GM04503 (cell line): ENCODE measurements around the gene CECR2.
"Not testable (repeated sequence)": the region's sequence is repeated elsewhere in the genome, so short reads cannot be mapped to it uniquely, and the experiment has no call there.

ENCODE experiments used
- DNase-seq: peaks from one replicate; pipeline ENCODE4 v3.0.0-alpha.2; 2012; ENCODE audit warnings: low read depth

CECR2 gene

DNA sequence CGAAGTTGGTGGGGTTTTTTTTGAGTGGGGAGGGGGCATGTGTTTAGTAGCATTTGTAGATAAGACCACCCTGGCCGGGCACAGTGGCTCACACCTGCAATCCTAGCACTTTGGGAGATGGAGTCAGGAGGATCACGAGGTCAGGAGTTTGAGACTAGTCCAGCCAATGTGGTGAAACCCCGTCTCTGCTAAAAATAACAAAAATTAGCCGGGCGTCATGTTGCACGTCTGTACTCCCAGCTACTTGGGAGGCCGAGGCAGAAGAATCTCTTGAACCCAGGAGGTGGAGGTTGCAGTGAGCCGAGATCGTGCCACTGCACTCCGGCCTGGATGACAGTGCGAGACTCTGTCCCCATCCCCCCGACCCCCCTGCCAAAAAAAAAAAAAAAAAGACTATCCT lies 34.6 kb downstream of the CECR2 start:
- no peak for DNase-seq

DNA sequence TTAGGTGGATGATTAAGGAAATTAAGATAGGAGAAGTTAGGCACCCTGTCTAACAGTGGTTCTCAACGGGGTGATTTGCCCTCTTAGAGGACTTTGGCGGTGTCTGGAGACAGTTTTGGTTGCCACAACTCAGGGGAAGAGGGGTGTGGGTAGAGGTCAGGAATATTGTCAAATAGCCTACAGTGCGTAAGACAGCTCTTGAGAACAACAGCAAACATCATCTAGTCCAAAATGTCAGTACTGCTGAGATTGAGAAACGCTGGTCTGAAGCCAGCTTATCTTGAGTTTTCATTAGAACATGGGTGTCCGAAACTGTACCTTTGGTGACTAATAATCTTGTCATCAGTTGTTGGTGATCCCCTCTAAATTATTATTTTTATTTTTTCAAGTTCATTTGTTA lies 38.4 kb downstream of the CECR2 start:
- no peak for DNase-seq

DNA sequence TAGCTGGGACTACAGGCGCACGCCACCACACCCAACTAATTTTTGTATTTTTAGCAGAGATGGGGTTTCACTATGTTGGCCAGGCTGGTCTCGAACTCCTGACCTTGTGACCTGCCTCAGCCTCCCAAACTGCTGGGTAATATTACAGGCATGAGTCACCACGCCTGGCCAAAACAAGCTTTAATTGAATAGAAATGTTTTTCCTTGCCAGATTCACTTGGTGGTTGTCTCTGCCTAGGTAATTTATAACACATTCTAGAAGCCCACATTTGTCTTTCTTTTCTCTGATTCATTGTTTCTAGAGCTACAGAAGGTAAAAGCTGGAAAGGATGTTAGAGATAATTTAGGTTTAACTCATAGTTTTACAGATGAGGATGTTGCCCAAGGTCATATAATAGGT lies 41.3 kb downstream of the CECR2 start:
- DNase-seq, result no peak

DNA sequence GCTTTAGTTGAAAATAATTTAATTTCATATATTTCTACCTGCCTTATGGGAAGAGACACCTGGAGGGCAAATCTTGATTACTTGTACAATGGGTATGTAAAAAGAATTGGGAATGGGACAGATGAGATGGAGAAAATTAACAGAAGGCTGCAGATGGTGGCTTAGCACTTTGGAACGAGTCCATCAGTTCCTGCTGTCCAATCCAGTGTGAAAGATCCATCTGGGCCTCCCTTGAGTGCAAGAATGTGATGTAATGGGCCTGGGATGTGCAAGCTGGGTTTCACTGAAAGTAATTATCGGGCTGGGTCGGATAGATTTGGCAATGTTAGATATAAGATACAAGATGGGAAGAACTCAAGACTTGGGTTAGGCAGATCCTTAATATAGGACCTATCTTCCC lies 42.0 kb downstream of the CECR2 start:
- no peak for DNase-seq

DNA sequence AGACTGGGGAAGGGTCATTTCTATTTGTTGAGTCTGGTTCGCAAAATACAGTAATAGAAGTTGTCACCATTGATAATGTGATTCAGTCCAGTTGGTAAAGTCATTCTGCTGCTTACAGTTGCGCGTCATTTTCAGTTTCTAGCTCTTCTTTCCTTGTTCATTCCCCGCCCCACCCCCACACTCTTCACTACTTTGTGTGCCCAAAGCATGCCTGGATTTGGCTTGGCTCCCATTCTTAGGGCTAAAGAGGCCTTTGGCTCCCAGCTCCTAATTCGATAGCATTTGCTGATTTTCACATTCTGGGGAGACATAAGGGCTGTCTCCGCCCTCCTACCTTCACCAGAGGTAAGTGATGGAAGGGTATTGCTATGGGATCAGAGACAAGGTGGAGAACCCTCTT lies 43.0 kb downstream of the CECR2 start:
- DNase-seq, result no peak

DNA sequence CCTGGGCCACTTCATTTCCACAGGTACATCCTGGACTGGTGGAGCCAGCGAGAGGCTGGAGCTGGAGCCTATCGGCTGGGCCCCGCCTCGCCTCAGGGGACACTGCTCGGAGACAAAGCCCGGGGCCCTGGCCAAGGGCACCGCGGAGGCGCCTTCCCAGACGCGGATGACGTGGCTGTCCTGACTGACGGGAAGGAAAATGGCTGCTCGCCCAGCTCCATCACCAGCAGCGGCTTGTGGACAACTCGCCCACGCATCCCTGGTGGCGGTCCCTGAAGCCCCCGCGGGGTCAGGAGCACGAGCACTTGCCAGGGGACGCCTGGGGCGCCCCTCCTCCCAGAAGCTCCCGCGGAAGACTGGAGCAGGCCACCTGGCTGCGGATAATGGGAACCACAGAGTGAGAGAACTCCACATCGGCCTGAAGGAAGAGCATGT lies 49.6 kb downstream of the CECR2 start:
- DNase-seq, result no peak

DNA sequence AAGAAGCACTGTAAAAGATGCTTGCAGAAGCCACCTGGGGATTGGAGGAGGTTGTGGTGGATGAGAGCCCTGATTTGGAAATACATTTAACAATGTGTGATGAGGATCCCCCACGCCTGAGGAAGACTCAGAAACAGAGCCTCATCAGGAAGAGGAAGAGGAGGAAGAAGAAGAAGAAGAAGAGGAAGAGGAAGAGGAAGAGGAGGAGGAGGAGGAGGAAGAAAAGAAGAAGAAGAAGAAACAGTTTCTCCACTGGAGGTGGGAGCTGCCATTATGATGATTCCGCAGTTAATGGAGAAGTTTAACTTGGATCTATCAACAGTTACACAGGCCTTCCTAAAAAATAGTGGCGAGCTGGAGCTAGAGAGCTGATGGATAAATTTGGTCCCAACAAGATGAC lies 50.1 kb downstream of the CECR2 start:
- no peak for DNase-seq

DNA sequence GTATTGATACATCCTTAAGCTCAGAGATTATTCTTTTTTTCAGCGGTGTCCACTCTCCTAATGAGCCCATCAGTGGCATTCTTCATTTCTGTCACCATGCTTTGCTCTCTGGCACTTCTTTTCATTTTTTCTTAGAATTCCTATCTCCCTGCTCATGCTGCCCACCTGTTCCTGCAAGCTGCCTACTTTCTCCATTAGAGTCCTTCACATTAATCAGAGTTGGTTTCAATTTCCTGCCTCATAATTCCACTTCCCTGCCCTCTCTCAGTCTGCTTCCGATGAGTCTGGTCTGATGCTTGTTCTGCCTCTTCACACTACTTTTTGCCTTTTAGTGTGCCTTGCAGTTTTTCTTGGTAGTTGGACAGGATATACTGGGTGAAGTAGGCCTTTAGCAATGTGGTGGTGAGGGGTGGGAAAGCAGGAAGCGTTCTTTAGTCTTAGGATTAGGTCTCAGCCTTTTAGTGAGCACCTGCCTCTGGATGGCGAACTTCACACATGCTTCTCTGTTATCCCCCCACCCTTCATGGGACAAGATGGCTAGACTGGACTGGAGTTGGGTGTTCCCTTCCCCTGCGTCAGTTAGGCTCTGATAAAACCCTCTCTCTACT lies 53.6 kb downstream of the CECR2 start:
- no peak for DNase-seq

DNA sequence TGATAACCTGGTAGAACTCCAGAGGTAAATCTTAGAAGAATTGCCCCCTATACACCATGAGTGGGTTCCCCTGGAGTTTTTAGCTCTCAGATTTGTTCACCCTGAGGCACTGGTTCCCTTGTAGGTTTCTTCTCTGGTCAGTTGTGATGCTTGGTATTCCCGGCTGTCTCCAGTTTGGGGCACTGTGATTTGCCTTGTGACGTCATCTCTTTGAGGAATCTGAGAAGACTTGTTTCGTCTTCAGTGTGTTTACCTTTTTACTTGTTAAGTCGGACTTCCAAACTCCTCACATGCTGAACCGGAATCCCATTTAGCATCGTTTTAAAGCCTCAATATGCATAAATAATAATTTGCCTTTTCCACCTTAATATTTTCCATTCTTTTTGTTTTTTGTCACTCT lies 54.4 kb downstream of the CECR2 start:
- no peak for DNase-seq

DNA sequence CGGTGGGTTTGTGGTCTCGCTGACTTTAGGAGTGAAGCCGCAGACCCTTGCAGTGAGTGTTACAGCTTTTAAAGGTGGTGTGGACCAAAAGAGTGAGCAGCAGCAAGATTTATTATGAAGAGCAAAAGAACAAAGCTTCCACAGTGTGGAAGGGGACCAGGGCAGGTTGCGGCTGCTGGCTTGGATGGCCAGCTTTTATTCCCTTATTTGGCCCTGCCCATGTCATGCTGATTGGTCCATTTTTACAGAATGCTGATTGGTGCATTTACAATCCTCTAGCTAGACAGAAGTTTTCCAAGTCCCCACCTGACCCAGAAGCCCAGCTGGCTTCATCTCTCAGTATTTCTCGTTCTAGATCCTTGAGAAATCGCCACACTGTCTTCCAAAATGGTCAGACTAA lies 58.3 kb downstream of the CECR2 start:
- DNase-seq, result not testable (repeated sequence)

DNA sequence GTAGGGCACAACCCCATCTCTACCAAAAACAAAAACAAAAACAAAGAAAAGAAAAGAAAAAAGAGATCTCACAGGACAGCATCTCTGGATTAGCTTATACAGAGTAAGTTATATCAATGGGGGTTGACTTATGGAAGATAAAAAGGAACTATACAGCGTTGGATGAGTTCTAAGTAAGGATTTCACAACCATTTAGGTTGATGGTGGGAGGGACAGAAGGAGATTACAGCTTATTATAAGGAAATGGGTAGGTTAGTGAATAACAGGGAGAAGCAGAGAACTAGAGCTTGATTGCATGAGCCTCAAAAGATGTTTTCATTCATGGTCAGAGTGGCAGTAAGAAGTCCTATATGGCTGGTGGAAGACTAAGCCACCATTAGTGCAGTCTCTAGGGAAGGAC lies 60.3 kb downstream of the CECR2 start:
- DNase-seq, result no peak

DNA sequence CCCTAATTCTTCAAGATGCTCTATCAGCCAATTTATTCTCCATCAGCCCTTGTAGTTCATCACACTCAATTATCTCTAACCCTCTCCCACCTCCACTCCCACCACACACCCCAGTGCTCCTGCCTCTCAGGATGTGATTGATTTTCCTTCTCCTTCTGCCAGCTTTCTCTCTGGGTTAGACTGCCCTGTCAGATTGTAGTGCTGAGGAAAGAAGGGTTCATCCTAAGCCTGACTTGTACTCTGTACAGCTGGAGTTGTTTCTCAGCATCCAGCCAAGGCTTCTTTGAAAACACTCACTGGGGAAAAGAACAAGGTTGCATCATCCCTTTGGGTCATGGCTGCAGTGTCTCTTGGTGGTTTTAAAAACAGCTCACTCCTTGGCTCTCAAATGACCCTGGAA lies 61.2 kb downstream of the CECR2 start:
- no peak for DNase-seq

DNA sequence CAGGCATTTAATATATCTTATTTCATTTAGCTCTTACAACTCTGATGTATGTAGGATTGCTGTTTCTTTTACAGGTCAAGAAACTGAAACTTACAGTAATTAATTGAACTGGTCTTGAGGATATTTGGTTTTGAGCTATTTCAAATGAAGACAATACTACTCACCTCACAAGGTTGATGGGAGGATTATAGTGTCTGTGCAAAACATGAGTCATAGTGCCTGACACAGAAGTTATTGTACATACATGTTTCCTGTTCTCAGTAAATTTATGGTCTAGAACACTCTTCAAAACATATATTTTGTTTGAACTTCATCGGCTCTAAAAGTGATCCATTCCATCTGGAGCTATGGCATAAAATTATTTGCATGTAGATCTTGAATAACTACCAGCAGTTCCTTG lies 61.9 kb downstream of the CECR2 start:
- no peak for DNase-seq

DNA sequence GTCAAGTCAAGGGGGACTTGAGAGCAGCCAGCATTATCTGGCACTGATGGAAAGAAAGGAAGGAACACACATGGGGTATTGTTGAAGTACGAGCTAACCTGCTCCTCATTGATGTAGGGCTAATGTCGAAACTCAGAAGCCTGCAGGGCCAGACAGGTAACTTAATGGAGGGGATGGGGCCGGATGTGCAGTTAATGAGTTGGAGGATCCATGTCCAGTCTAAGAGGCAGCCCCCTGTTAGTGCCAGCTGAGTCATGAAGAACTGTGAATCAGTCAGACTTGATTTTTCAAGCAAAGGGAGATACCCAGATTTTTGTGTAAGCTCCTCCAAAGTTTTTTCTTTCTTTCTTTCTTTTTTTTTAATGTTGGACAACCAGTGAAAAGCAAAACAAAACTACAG lies 65.6 kb downstream of the CECR2 start:
- no peak for DNase-seq

DNA sequence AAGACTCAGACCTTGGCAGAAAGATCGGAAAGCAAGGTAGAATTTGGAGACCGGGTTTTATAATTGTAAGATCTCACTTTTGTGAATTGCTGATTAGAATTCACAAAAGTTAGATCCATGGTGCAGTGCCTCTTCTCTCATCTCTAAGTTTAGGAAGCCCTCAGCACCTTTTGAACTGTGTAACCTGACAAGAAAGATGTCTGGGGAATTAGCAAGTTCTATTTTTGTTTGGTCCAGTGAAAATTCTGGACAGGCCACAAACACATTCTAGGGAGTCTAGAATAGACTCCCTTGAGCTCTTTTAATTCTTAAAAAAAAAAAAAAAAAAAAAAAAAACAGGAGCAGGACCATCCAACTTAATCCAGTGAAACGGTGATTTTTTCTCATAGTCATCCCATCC lies 66.1 kb downstream of the CECR2 start:
- DNase-seq, result no peak

DNA sequence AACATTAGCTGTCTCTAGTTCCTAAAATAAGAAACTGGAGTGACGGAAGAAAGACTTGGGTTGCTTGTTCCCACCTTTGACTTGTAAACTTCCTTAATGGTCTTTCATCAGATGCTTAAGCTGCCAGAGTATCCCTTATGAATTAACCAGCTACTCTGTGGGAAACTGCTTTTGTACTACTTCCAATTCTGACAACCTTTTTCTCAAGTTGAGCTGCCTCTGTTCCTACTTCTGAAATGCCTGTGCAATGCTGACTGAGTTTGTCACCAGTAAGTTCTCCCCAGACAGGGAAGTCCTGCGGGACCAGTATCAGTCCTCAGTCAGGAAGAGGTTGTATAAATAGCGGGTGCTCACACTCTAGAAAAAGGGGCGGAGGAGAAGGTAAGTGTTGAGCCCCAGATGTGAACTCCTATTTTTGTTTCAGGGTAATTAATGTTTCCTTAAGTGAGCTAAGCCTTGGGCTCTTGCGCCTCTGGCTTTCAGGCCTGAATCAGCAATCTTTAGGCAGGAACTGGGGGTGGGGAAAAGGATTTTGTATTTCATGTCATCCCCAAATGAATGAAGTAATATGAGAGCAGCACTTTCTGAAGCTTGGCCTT lies 67.2 kb downstream of the CECR2 start:
- no peak for DNase-seq

DNA sequence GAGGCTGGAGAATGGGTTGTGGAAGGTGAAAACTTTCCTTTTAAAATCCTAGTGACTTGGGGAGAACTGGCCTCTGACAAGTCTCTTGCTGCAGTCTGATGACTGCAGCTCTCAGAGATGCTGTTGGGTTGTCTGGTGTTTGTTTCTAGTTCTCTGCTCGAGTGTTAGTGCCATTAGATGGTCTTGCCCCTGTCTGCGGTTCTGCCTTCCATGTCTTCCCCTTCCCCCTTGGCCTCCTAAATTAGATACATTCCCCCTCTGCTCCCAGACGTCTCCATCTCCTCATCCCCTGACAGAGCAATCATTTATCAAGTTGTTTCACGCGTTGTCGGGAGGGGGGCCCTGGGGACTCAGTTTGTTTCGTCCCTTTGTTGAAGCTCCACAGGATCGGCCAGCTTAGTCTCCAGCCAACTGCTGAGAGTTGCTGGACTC lies 67.7 kb downstream of the CECR2 start:
- no peak for DNase-seq

DNA sequence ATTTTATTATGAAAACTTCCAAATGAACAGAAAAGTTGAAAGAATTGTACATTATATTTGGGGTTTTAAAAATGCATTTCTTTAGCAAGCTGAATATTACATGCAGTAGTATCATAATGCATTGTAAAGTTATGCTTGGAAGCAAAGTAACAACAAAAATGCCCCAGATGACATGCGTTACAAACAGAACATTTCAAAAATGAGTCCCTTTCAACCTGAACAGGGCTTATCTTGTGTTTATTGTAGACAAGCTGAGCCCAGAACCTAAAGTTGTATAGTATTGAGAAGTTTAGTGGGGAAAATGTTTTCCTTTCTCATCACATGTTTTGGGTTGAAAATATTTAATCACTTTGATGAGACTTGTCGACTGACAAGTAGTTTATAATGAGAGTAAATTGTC lies 68.8 kb downstream of the CECR2 start:
- no peak for DNase-seq

DNA sequence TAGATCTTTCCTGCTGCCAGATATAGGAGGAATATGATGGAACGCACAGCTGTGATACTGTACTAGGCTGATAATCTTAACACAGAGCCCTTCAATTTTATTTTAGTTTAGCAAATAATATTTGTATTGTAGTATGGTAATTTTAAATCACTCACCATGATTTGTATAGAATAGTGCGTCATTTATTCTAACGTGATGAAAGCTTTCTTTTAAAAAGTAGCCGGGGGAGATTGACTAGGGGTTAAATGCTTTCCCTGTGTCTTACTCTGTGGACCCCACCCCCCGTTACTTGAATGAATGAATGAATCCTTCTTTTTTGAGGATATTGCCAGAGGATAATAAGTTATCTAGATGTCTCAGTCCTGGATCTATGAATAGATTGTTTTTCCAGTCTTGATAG lies 72.1 kb downstream of the CECR2 start:
- no peak for DNase-seq

DNA sequence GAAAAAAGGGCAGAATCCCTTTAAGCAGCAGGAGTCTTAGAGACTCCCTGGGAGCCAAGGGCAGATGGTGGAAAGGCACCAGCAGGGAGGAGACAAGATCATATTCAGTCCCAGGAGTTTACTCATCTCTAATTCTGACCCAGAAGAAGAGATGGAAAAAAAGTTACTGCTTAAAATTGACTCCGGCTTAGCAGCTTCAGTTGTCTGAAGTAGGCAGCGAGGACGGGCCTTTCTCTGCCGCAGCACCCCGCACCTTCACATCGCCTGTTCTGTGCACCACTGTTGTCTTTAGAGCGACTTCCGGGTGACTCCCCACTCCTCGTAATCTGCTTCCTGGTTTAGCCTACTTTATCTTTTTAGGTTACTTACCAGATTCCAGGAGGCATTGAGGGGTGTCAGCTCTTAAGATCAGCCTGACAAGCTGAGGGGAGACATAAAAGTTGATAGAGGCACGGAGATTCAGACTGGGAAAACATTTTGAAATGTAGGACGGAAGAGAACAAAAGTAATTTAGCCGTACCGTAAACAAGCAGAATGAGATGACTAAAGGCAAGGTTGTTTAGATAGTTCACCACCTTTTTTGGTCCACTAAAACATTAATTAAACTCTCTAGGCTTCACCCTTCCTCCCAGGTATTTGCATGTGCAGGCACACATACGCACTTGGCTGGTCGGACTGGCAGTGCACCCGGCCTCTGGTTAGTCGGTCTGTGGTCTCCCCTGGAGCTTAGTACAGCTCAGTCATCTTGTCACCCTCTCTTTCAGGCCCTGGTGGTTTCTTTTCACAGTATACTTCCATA lies 74.3 kb downstream of the CECR2 start:
- no peak for DNase-seq

DNA sequence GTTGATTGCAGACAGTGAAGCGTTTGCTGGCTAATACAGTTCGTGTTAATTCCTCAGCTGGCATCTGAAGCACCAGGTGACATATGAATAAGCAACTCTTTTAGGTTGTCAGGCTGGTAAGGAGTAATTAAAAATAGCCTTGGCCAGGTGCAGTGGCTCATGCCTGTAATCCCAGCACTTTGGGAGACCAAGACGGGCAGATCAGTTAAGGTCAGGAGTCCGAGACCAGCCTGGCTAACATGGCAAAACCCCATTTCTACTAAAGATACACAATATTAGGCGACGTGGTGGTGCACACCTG lies 74.9 kb downstream of the CECR2 start:
- DNase-seq, result no peak

DNA sequence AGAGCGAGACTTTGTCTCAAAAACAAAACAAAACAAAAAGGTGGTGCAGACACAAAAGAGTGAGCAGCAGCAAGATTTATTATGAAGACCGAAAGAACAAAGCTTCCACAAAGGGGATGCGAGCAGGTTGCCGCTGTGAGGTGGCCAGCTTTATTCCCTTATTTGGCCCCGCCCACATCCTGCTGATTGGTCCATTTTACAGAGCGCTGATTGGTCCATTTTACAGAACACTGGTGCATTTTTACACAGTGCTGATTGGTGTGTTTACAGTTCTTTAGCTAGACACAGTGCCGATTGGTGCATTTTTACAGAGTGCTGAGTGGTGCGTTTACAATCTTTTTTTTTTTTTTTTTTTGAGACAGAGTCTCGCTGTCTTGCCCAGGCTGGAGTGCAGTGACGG lies 77.4 kb downstream of the CECR2 start:
- DNase-seq, result no peak

DNA sequence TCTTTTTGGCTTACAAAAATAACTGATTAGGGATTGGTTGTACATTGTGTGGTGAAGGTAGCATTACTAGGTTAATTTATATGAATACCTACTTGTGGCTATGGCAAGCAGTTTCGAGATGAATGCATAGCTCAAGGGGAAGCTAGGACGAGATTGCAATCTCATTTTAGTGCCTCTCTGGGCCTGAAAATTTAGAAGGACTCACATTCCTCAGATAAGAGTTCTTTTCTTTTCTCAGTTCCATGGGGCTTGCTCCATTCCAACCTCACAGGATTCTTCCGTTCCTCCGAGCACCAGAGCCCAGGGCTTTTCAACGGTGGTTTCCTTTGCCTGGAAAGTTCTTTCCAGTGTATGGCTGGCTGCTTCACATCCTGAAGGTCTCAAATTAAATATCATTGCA lies 82.1 kb downstream of the CECR2 start:
- DNase-seq, result no peak

DNA sequence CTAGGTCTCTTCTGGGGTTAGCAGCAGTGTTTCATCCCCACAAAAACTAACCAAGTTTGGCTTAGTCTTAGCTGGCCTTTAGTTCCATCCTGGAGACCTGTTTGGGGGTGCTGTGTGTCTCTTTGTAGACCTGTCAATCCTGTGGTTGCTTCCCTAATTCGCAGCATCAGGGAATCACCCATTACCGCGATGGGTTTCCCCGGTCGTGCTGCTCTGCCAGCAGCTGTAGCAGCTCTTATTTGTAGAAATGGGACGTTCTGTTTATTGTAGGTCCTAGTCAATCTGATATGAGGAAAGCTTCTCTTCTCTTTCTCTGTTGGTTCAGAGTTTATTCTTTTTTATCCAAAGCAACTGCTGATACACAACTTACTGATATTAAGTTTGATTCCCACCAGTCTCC lies 91.6 kb downstream of the CECR2 start:
- no peak for DNase-seq
